GM18951 (cell line): ENCODE measurements around the gene SHROOM3.
A peak's percentile ranks its signal among the peaks of the same experiment; 100 is the strongest.

ENCODE experiments used
- POLR2A ChIP-seq: IDR thresholded peaks from 4 replicates; pipeline ENCODE4 v1.6.1; 2011; ENCODE audit warnings: mild to moderate bottlenecking; ENCODE audit not compliant: insufficient read length, insufficient read depth; ENCODE audit errors: extremely low read depth
- in situ Hi-C: fragments of 300-500 bp; cut with MboI; formaldehyde crosslinking; loops from one replicate; pipeline ENCODE4 v1.12.0; 2022; ENCODE audit warnings: low sequenced_read_pairs, mixed read lengths, inconsistent platforms; ENCODE audit not compliant: unreplicated experiment

The SHROOM3 gene

DNA sequence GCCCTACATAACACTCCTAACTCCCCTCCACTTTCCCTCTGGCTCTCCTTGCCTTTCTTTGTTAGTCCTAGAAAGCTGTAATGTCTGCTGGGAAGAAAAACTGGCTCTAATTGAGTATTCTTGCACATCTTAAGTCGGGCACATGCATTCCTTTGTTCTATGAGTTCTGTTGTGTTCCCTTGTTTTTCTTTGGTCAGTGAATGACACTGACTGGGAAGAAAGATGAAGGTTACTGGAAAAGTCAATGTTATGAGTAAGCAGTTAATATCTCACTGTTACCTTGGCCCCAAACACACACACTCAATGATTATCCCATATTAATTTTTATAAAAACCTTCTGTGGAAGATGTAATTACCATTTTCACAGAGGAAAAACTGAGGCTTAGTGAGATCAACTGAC lies 247.0 kb downstream of the SHROOM3 start:
- no peak for TF ChIP-seq POLR2A
- in situ Hi-C loops, result no loop called here

- in situ Hi-C loops, result no loop called here
- no peak for TF ChIP-seq POLR2A
Measured at GRCh38 chr4:76683144-76683543, 248.1 kb downstream of the SHROOM3 start.

GRCh38 chr4:76687746-76688448 lies 252.9 kb downstream of the SHROOM3 start:
- no peak for TF ChIP-seq POLR2A
- in situ Hi-C loops, result no loop called here

GRCh38 chr4:76688619-76689144 lies 253.7 kb downstream of the SHROOM3 start:
- in situ Hi-C loops, result no loop called here
- no peak for TF ChIP-seq POLR2A

DNA sequence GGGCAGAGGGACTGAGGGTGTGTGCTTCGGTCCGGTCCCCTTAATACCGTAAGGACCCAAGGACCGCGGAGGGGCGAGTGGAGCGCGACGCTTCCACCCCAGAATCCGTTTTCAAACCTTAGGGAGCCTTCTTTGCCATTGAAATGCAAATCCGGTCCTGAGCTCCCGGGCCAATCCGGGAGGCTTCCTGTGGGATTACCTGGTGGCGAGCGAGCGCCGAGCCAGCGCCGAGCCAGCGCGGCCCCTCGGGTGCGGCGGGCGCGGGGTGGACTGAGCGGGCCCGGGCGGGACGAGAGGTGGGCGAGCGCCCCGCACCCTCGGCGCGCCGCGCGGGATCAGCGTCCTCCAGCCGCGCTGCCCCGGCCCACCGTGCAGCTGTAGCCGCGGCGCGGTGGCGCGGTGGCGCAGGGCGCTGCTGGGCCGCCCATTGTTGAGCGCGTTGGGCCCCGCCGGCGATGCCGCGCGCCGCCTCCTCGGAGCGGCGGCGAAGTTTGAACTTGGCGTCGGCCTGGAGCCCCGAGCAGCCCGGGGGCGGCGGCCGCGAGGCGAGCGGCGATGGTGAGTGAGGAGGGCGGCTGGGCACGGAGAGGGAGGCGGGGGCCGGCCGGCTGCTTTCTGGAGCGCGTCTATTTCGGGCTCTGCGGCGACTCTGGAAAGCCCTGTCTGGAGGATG lies 254.3 kb downstream of the SHROOM3 start:
- in situ Hi-C loops, result no loop called here
- TF ChIP-seq POLR2A, result peak; percentile 44

- in situ Hi-C loops, result no loop called here
- no peak for TF ChIP-seq POLR2A
Measured at GRCh38 chr4:76690011-76690905, 255.2 kb downstream of the SHROOM3 start.

DNA sequence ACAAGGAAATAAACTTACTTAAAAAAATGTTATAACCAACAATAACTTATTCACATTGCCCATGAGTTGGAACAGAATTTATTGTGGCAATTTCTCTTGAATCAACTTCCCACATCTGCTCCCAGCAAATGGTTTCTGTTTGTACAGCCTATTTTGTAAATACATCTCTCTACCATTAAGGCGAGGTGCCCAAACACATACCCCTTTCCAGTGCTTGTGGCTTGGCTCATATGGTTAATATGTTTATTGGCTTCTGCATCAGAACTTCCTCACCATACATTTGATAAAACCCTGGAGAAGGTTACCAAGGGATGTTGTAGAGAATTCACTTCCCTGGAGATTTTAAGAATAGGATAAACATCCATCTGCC lies 255.9 kb downstream of the SHROOM3 start:
- in situ Hi-C loops, result no loop called here
- TF ChIP-seq POLR2A, result no peak

- no peak for TF ChIP-seq POLR2A
Measured at GRCh38 chr4:76691807-76692582, 257.0 kb downstream of the SHROOM3 start.

DNA sequence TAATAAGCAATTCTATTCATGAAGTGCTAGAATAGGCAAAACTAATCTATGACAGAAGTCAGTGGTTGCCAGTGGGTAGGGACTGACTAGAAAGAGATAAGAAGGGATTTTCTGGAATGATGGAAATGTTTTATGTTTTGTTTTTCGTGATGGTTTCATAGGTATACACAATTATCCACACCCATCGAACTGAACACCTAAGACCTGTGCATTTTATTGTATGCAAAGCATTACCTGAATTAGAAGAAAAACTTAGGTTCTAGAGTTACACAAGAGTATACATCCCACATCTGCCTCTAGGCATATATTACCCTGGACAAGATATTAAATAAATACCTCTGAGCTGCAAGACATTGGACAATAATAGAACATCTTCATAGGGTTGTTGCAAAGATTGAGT lies 257.7 kb downstream of the SHROOM3 start:
- TF ChIP-seq POLR2A, result no peak
- in situ Hi-C loops, result no loop called here

More at GRCh38 chr4:76691807-76692582, 257.0 kb downstream of the SHROOM3 start:
- in situ Hi-C loops, result no loop called here

DNA sequence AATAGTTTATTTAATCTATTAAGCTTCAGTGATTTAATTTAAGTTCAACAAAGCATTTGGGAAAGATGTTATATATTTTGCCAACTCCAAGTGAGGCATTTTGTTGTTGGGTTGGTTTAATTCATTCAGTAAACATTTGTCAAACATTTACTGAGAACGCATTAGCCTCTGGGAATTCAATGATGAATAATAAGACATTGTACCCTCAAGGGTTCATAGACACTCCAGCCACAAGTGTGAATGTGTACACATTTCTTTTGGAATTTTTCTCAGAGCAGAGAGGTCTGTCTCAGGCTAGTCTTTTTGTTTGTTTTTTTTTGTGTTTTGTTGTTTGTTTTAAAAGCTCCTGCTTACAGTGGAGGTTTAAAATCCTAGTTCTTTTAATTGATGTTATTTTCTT lies 259.0 kb downstream of the SHROOM3 start:
- in situ Hi-C loops, result no loop called here
- no peak for TF ChIP-seq POLR2A

GRCh38 chr4:76696109-76696508 lies 261.1 kb downstream of the SHROOM3 start:
- TF ChIP-seq POLR2A, result no peak
- in situ Hi-C loops, result no loop called here

GRCh38 chr4:76697129-76697803 lies 262.2 kb downstream of the SHROOM3 start:
- TF ChIP-seq POLR2A, result peak; percentile 23
- in situ Hi-C loops, result no loop called here

GRCh38 chr4:76698141-76698540 lies 263.1 kb downstream of the SHROOM3 start:
- in situ Hi-C loops, result no loop called here
- TF ChIP-seq POLR2A, result no peak
